GM12865 (cell line): Measurements from ENCODE around the gene LIN37.
"Not testable (repeated sequence)": the region's sequence is repeated elsewhere in the genome, so short reads cannot be mapped to it uniquely, and the experiment has no call there.

ENCODE experiments used
- DNase-seq: peaks from one replicate; pipeline ENCODE4 v3.0.0; 2010; ENCODE audit warnings: low read depth
- H3K4me3 ChIP-seq: 2 replicates; pipeline ENCODE4 v1.5.1; 2011; ENCODE audit warnings: mild to moderate bottlenecking, low read depth, low read length, control low read depth
- TF ChIP-seq, protein P1 (sequence below): IDR thresholded peaks from 2 replicates; pipeline ENCODE4 v1.5.1; 2011; ENCODE audit warnings: low read length, control low read depth, low read depth, inconsistent platforms; ENCODE audit not compliant: insufficient read depth; ENCODE audit errors: missing control alignments

LIN37 gene

DNA sequence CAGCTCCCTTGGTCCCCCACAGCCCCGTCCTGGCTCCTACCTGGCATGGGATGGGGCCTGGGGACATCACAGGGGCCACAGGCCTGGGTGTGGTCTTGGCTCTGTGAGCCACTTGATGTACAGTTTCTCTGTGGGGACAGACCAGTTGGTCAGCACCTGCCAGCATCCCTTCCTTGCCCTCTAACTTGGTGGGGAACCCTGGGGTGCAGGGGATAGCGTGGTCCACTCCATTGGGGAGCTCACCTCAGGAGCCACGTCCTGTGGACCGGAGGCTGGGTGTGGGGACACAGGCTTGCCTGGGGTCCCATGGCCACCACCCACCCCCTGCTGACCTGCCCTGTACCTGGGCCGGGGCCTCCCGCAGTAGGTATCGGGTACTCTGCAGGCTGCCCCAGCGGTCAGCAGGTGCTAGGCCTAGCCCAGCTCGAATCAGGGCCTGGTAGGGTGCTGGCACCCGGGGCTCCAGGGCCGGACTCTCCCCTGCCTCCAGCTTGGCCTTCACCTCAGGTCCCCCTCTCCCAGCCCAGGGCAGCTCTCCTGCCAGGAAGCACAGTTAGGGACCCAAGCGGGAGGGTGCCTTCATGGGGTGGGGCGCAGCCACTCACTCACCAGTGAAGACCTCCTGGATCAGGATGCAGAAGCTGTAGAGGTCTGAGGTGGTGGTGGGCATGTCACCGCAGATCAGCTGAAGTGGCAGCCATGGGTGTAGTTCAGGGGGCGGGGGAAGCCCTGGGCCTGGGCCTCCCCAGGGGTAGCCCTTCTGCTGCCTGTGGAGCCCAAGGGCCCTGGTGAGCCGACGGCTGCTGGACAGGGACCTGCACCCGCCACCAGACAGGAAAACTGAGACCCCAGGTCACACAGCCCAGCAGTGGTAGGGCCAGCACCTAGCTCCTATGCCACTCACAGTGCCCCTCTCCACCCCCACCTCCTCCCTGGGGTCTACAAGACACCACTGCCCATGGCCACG is 41.9 kb downstream of the LIN37 start:
- H3K4me3 ChIP-seq = no peak overlapping the region
- TF ChIP-seq, protein P1, sequence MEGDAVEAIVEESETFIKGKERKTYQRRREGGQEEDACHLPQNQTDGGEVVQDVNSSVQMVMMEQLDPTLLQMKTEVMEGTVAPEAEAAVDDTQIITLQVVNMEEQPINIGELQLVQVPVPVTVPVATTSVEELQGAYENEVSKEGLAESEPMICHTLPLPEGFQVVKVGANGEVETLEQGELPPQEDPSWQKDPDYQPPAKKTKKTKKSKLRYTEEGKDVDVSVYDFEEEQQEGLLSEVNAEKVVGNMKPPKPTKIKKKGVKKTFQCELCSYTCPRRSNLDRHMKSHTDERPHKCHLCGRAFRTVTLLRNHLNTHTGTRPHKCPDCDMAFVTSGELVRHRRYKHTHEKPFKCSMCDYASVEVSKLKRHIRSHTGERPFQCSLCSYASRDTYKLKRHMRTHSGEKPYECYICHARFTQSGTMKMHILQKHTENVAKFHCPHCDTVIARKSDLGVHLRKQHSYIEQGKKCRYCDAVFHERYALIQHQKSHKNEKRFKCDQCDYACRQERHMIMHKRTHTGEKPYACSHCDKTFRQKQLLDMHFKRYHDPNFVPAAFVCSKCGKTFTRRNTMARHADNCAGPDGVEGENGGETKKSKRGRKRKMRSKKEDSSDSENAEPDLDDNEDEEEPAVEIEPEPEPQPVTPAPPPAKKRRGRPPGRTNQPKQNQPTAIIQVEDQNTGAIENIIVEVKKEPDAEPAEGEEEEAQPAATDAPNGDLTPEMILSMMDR = no peak
- no peak for DNase-seq

DNA sequence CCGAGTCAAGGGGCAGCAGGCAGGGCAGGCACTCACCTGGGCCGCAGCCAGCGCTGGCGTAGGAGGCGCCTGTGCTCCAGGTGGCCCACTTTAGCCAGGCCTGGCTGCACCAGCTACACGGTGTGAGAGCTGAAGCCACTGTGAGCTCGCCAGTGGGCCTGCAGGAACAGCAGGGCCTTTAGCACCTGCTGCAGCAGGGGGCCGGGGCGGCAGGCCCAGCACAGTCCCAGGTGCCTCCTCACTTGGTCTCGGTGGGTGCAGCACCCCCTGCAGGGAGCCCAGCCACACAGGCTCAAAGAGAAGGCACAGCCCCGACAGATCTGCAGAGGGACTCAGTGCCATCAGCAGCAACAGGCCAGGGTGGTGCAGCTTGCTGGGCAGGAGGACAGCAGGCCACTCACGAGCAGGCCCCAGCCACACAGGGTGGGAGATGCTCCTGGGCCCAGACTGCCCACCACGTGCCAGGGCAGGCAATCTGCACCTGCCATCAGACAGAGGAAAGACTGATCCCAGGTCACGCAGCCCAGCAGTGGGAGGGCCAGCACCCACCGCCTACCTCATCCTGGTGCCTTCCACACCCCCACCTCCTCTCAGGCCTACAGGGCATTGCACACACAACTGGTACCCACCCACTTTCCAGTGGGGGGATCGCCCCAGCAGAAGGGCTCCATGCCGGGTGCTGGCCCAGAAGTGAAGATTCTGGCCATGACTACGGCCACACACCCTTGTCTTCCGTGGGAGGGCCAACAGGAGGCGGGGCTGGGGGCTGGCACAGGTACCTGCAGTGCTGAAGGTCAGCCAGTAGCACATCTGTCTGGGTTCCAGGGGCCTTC is 42.8 kb downstream of the LIN37 start:
- peak; percentile 41 for DNase-seq
- no peak overlapping the region for H3K4me3 ChIP-seq
- TF ChIP-seq, protein P1 = peak; percentile 29

DNA sequence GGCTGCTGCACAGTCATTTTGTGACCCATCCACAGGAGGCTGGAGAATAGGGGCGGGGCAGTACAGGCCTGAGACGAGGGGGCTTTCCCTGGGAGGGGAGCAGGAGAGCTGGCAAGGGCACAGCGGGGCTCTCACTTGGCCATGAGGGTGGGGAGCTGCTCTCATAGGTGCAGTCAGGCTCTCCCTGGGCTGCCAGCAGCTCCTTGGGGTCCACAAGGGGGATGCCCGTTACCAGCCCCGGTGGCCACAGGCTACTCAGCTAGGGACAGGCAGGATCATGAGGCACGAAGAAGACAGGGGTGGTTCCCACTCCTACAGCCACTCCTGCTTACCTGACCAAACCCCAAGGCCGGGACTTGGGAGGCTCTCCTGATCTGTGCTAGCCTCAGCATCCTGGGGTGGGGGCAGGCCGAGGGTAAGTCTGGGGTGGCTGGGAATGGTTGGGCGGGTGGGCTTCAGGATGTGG is 43.5 kb downstream of the LIN37 start:
- no peak overlapping the region for H3K4me3 ChIP-seq
- no peak for DNase-seq
- TF ChIP-seq, protein P1 = no peak

DNA sequence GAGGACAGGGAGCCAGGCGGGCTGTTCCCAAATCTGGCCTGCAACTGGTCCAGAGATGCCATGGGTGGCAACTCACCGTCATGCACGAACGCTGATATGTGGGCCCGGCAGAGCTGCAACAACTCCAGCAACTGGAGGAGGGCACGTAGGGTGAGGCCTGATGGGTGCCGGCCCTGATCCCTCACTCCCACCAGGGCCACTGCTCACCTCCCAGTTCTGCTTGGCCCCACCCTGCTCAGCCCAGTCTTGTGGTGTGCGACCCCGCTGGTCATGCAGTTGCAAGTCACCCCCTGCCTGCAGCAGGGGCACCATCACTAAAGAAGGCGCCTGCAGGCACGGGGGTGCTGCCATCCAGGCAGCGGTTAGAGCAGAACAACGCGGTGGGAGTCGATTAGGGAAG is 43.9 kb downstream of the LIN37 start:
- no peak for DNase-seq
- H3K4me3 ChIP-seq = no peak overlapping the region
- TF ChIP-seq, protein P1 = no peak

DNA sequence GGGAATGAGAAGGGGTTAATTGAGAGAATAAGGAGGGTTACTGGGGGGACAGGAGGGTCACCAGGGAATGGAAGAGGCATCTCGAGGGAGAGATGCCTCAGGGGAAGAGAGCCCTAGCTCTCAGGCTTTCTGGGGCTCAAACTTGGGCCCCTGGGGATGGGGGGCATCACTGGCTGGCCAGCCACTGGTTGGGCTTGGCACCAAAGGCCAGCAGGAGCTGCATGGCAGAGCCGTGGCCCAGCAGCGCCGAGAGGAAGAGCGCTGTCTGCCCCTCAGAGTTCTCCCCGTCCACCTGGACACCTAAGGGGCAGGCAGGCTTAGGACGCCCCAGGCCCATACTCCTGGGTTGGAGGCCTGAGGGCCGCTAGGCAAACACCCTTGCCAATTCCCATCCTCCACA is 44.5 kb downstream of the LIN37 start:
- TF ChIP-seq, protein P1 = no peak
- no peak overlapping the region for H3K4me3 ChIP-seq
- no peak for DNase-seq

DNA sequence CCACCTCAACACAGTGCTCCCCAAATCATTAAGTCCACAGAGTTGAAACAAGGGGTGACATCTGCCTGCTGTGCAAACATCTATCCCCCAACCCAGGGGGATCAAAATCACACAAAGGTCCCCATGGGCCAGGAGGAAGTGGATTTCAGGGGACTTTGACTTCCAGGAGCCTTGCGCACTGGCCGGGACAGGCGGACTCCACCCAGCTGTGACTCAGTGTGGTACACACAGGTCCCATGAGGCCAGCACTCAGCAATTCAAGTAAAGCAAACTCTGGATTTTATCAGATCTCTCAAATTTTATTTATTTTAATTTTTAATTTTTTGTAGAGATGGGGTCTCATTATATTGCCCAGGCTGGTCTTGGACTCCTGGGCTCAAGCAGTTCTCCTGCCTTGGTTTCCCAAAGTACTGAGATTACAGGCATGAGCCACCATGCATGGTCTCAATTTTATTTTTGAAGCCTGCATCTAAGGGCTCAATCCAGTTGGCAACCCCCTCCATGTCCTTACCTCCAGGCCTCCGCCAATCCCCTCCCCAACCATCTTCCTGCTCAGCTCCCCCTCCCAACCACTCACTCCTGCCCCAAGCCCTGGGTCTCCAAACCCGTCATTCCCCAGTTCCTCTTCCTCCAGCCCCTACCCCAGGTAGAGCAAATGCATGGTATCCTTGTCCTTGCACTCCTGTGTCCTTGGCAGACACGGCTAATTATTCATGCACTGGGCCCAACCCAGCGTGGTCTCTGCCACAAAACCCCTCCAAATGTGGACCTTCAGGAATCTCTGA is 45.2 kb downstream of the LIN37 start:
- DNase-seq = no peak
- H3K4me3 ChIP-seq = no peak overlapping the region
- TF ChIP-seq, protein P1 = no peak

DNA sequence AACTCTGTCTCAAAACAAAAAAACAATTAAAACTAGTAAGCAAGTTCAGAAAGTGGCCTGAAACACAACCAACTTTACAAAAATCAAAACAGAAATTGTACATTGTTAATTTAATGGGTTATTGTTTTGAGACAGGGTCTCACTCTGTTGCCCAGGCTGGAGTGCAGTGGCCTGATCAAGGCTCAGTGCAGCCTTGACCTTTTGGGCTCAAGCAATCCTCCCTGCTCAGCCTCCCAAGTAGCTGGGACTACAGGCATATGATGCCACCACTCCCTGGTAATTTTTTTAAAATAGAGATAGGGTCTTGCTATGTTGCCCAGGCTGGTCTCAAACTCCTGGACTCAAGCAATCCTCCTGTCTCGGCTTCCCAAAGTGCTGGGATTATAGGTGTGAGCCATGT is 47.2 kb downstream of the LIN37 start:
- DNase-seq, H3K4me3 ChIP-seq: not testable (repeated sequence)
